Peyer's patch (tissue), 4 donors: ENCODE results near the gene IQCE. TPM values are rescaled to one million over a fixed set of nuclear protein-coding genes. Genes with fewer than 3 reads are reported as not detected.

Experiments
- DNase-seq, 3 donors: peaks; one replicate each; pipeline ENCODE4 v3.0.0-alpha.2; 2017 to 2019
- H3K27ac ChIP-seq, 4 donors: fragments of 200-600 bp; sonication (generic); one replicate each; pipeline ENCODE4 v1.5.1; 2016 to 2019
- H3K27me3 ChIP-seq, 2 donors: fragments of 200-600 bp; sonication (generic); one replicate each; pipeline ENCODE4 v1.5.1; 2019
- H3K36me3 ChIP-seq, 3 donors: fragments of 200-600 bp; sonication (generic); one replicate each; pipeline ENCODE4 v1.5.1; 2016 to 2019
- H3K4me1 ChIP-seq, 4 donors: fragments of 200-600 bp; sonication (generic); one replicate each; pipeline ENCODE4 v1.5.1; 2016 to 2019
- H3K4me3 ChIP-seq, 4 donors: fragments of 200-600 bp; sonication (generic); 1 replicate in 3 of 4; 2 replicates in 1 of 4; pipeline ENCODE4 v1.5.1; 2016 to 2019; ENCODE audit warnings: mild to moderate bottlenecking in 1 of 4
- H3K9me3 ChIP-seq, 4 donors: fragments of 200-600 bp; sonication (generic); one replicate each; pipeline ENCODE4 v1.5.1; 2016 to 2019; ENCODE audit warnings: mild to moderate bottlenecking in 1 of 4
- POLR2A ChIP-seq, 2 donors: fragments of 450-650 bp; IDR thresholded peaks; one replicate each; pipeline ENCODE4 v1.5.1; 2017; ENCODE audit warnings: antibody characterized with exemption in 2 of 2, mild to moderate bottlenecking in 2 of 2, moderate library complexity in 2 of 2
- total RNA-seq, 4 donors: library from RNA; depleted of rRNA; stranded (reverse); fragments of >200 nt; gene quantifications; one replicate each; pipeline ENCODE4 v1.1.0, GENCODE V29; 2016
- TF ChIP-seq, protein P1 (sequence below), 6 experiments: fragments of 450-650 bp in 4 of 6; fragments of 200-600 bp in 2 of 6; sonication (generic) in 1 of 6; IDR thresholded peaks; one replicate each; pipeline ENCODE4 v1.5.1; 2017 to 2019; ENCODE audit warnings: antibody characterized with exemption in 6 of 6, mild to moderate bottlenecking in 3 of 6, moderate library complexity in 1 of 6

The IQCE gene
- total RNA-seq, 4 donors from 2014 or later = 30.0 to 159 (median 72.2) TPM

DNA sequence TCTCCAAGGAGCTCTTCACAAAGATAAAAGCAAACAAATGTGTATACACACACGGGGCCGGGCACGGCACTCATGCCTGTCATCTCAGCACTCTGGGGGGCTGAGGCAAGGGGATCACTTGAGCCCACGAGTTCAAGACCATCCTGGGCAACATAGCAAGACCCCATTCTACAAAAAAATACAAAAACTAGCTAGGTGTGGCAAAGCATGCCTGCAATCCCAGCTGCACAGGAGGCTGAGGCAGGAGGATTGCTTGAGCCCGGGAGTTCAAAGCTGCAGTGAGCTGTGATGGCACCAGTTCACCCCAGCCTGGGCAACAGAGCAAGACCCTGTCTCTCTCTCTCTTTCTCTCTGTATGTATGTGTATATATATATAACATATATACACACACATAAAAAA, 95.3 kb downstream of the IQCE start:
- Histone ChIP-seq H3K9me3 (no peaks in the 10 kb centered on the region), H3K27me3 (no peaks in the 10 kb centered on the region), H3K36me3 (peaks cover 0 to 61% (median 0%) of the 10 kb centered on the region in 3 donors), H3K4me1 (no peaks in the 10 kb centered on the region), H3K27ac (no peak overlapping the region), H3K4me3 (no peak overlapping the region)
- no peak for DNase-seq
- TF ChIP-seq, protein P1, sequence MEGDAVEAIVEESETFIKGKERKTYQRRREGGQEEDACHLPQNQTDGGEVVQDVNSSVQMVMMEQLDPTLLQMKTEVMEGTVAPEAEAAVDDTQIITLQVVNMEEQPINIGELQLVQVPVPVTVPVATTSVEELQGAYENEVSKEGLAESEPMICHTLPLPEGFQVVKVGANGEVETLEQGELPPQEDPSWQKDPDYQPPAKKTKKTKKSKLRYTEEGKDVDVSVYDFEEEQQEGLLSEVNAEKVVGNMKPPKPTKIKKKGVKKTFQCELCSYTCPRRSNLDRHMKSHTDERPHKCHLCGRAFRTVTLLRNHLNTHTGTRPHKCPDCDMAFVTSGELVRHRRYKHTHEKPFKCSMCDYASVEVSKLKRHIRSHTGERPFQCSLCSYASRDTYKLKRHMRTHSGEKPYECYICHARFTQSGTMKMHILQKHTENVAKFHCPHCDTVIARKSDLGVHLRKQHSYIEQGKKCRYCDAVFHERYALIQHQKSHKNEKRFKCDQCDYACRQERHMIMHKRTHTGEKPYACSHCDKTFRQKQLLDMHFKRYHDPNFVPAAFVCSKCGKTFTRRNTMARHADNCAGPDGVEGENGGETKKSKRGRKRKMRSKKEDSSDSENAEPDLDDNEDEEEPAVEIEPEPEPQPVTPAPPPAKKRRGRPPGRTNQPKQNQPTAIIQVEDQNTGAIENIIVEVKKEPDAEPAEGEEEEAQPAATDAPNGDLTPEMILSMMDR (IDR thresholded peaks at IDR 0.05) = no peak
- no peak for TF ChIP-seq POLR2A (IDR thresholded peaks at IDR 0.05)

DNA sequence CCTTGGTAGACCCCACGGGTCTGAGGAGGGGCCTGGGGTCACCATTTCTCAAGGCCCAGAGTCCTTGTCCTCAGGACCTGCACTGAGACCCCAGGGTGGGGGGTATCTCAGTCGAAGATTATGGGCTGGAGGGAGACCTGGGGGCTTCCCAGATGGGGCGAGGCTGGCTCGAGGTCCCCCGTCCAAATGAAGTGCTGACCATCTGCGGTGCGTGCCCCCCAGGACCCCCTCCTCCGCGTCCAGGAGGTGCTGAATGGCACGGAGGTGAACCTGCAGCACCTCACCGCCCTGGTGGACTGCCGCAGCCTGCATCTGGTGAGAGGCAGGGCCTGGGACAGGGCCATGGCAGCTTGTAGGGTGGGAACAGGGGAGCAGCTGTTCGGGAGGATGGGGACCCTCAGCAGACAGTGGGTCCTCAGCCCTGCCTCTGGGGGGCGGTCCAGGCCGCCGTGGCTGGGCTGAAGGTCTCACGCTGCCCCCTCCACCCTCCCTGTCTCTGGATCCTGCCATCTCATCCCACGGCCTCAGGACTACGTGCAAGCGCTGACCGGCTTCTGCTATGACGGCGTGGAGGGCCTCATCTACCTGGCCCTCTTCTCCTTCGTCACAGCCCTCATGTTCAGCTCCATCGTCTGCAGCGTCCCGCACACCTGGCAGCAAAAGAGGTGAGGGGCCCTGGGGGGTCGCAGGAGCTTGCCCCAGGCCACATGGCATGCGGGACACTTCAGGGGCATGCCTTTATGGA, 97.3 kb downstream of the IQCE start:
- H3K27ac ChIP-seq = no peak overlapping the region
- H3K36me3 ChIP-seq = peaks cover 0 to 64% (median 0%) of the 10 kb centered on the region in 3 donors
- H3K27me3 ChIP-seq = no peaks in the 10 kb centered on the region

DNA sequence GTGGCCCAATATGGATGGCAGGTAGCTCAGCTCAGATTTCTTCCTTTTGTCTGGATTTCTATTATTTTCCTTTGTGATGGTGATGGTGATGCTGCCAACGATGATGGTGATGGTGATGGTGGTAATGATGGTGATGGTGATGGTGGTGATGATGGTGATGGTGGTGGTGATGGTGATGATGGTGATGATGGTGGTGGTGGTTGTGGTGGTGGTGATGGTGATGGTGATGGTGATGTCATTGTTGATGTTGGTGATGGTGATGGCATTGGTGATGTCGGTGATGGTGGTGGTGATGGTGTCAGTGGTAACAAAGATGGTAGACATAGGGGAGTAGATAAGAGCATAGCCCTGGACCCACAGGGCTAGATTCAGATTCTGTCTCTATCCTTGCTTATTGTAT, 98.4 kb downstream of the IQCE start:
- TF ChIP-seq, protein P1 (IDR thresholded peaks at IDR 0.05) = no peak
- no peak for TF ChIP-seq POLR2A (IDR thresholded peaks at IDR 0.05)
- Histone ChIP-seq H3K4me3 (no peak overlapping the region), H3K4me1 (no peaks in the 10 kb centered on the region), H3K9me3 (no peaks in the 10 kb centered on the region), H3K27me3 (no peaks in the 10 kb centered on the region), H3K27ac (no peak overlapping the region), H3K36me3 (peaks cover 0 to 60% (median 0%) of the 10 kb centered on the region in 3 donors)
- DNase-seq = no peak

More for the DNA sequence above, 97.3 kb downstream of the IQCE start:
- H3K4me1 ChIP-seq = no peaks in the 10 kb centered on the region
- no peaks in the 10 kb centered on the region for H3K9me3 ChIP-seq
- no peak overlapping the region for H3K4me3 ChIP-seq
- DNase-seq = no peak
- TF ChIP-seq POLR2A (IDR thresholded peaks at IDR 0.05) = no peak
- TF ChIP-seq, protein P1 (IDR thresholded peaks at IDR 0.05) = no peak

DNA sequence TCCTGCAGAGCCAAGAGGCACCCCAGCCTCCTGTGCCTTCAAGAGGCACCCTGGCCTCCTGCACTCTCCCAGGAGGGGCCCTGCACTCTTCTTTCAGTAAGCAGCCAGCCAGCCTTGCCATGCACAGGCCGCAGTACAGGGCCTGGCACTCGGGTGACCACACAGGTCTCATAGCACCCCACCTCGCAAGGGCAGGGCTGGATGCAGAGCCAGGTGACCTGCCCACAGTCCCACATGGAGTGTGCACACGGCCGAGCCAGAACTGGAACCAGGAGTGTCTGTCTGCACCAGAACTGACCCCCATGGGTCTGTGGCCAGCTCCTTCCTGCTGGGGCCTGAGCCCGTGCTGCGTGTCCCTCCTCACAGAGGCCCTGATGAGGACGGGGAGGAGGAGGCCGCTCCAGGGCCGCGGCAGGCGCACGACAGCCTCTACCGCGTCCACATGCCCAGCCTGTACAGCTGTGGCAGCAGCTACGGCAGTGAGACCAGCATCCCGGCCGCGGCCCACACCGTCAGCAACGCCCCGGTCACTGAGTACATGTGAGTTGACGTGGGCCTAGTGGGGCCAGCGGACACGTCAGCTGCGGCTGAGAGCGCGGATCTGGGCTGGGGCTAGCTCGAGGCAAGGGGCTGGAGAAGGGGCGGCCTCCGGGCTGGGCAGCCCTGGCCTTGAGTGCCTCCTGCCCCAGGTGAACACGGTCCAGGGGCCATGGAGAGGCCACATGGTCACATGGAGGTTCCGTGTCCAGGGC, 99.3 kb downstream of the IQCE start:
- peaks cover 0 to 64% (median 0%) of the 10 kb centered on the region in 3 donors for H3K36me3 ChIP-seq

DNA sequence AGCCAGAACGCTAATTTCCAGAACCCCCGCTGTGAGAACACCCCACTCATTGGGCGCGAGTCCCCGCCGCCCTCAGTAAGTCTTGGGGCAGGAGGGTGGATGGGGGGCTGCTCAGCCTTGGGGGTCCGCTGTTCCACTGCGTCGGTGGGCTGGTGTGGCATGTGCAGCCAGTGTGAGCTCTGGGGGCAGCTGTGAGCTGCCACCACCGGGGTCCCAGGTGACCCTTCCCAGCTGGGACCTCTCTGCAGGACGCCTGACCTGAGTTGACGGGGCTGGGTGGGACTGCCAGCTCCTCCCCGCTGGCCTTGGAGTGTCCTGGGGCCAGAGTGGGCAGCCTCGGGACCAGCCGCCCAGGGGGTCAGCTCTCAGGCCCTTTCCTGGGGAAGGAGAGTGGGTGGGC, 100.2 kb downstream of the IQCE start:
- no peaks in the 10 kb centered on the region for H3K9me3 ChIP-seq
- no peak for DNase-seq
- peaks cover 0 to 59% (median 0%) of the 10 kb centered on the region in 3 donors for H3K36me3 ChIP-seq
- TF ChIP-seq, protein P1 (IDR thresholded peaks at IDR 0.05) = no peak
- no peak for TF ChIP-seq POLR2A (IDR thresholded peaks at IDR 0.05)
- H3K4me3 ChIP-seq = no peak overlapping the region
- H3K27ac ChIP-seq = no peak overlapping the region
- H3K27me3 ChIP-seq = no peaks in the 10 kb centered on the region
- H3K4me1 ChIP-seq = peaks cover 0 to 7% (median 0%) of the 10 kb centered on the region in 4 donors

More for the DNA sequence above, 99.3 kb downstream of the IQCE start:
- peaks cover 0 to 6% (median 0%) of the 10 kb centered on the region in 4 donors for H3K4me1 ChIP-seq
- H3K27ac ChIP-seq = no peak overlapping the region
- DNase-seq = no peak
- no peak for TF ChIP-seq POLR2A (IDR thresholded peaks at IDR 0.05)
- TF ChIP-seq, protein P1 (IDR thresholded peaks at IDR 0.05) = no peak
- H3K27me3 ChIP-seq = no peaks in the 10 kb centered on the region
- no peaks in the 10 kb centered on the region for H3K9me3 ChIP-seq
- H3K4me3 ChIP-seq = no peak overlapping the region
